Measurements from ENCODE around the gene SLC2A1.

GRCh38 chr1:42927920-42928505 lies 30.7 kb downstream of the SLC2A1 start:
- no peak for TF ChIP-seq EZH2 (IDR thresholded peaks at IDR 0.05; ENCODE audit: insufficient read depth, low read length)
- TF ChIP-seq, protein P1, sequence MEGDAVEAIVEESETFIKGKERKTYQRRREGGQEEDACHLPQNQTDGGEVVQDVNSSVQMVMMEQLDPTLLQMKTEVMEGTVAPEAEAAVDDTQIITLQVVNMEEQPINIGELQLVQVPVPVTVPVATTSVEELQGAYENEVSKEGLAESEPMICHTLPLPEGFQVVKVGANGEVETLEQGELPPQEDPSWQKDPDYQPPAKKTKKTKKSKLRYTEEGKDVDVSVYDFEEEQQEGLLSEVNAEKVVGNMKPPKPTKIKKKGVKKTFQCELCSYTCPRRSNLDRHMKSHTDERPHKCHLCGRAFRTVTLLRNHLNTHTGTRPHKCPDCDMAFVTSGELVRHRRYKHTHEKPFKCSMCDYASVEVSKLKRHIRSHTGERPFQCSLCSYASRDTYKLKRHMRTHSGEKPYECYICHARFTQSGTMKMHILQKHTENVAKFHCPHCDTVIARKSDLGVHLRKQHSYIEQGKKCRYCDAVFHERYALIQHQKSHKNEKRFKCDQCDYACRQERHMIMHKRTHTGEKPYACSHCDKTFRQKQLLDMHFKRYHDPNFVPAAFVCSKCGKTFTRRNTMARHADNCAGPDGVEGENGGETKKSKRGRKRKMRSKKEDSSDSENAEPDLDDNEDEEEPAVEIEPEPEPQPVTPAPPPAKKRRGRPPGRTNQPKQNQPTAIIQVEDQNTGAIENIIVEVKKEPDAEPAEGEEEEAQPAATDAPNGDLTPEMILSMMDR (IDR thresholded peaks at IDR 0.05; ENCODE audit: insufficient read depth, low read depth, low read length) = no peak
